OCI-LY7 (cell line): ENCODE results near the gene ARPC2. TPM values are rescaled to one million over a fixed set of nuclear protein-coding genes. Genes with fewer than 3 reads are reported as not detected.

Experiments used
- BruUV-seq: library from RNA; stranded (reverse); fragments of 400-500 nt; replicated peaks from 2 replicates; lab custom pipeline; 2021; lab: Mats Ljungman, UMichigan
- CTCF ChIA-PET: fragments of 300-600 bp; sonication (Branson Sonifier 250); formaldehyde crosslinking; loops from one replicate; lab custom pipeline; 2022; ENCODE audit warnings: antibody characterized with exemption; ENCODE audit not compliant: unreplicated experiment; lab: Charles Lee
- POLR2A ChIA-PET: fragments of 300-600 bp; sonication (Branson Sonifier 250); formaldehyde crosslinking; loops from one replicate; lab custom pipeline; 2022; ENCODE audit warnings: antibody characterized with exemption; lab: Charles Lee
- DNase-seq: peaks from one replicate; pipeline ENCODE4 v3.0.0-alpha.2; 2015; ENCODE audit warnings: low spot score
- H2AFZ ChIP-seq: fragments of 200-600 bp; sonication (generic), shearing (Covaris generic); 2 replicates; pipeline ENCODE4 v1.6.1; 2014; ENCODE audit warnings: mild to moderate bottlenecking, antibody characterized with exemption, low read length, moderate library complexity
- H3K27ac ChIP-seq: fragments of 200-600 bp; sonication (generic); 2 replicates; pipeline ENCODE4 v1.5.1; 2014; ENCODE audit warnings: mixed run types, low read depth, mild to moderate bottlenecking, moderate library complexity, low read length, inconsistent platforms; ENCODE audit not compliant: poor library complexity, severe bottlenecking
- H3K36me3 ChIP-seq: fragments of 200-600 bp; sonication (generic); 2 replicates; pipeline ENCODE4 v1.6.1; 2014; ENCODE audit warnings: mild to moderate bottlenecking, antibody characterized with exemption, low read length, moderate library complexity, mixed read lengths; ENCODE audit not compliant: insufficient read depth
- H3K4me1 ChIP-seq: fragments of 200-600 bp; sonication (generic); 2 replicates; pipeline ENCODE4 v1.5.1; 2014; ENCODE audit warnings: mild to moderate bottlenecking, low read length; ENCODE audit not compliant: insufficient read depth, poor library complexity, severe bottlenecking
- H3K4me2 ChIP-seq: fragments of 200-600 bp; sonication (generic); 2 replicates; pipeline ENCODE4 v1.6.1; 2014; ENCODE audit warnings: mild to moderate bottlenecking, low read length
- H3K4me3 ChIP-seq: fragments of 200-600 bp; sonication (generic); 2 replicates; pipeline ENCODE4 v1.5.1; 2014; ENCODE audit warnings: mild to moderate bottlenecking, low read depth, low read length; ENCODE audit not compliant: poor library complexity, severe bottlenecking
- H3K79me2 ChIP-seq: fragments of 200-600 bp; sonication (generic); 2 replicates; pipeline ENCODE4 v1.6.1; 2016; ENCODE audit warnings: low read depth, mild to moderate bottlenecking, low read length, moderate library complexity, mixed read lengths; ENCODE audit not compliant: insufficient read depth
- H3K9me2 ChIP-seq: fragments of 200-600 bp; sonication (generic); 2 replicates; pipeline ENCODE4 v1.6.1; 2016; ENCODE audit warnings: mild to moderate bottlenecking, low read length, mixed read lengths; ENCODE audit not compliant: insufficient read depth
- H3K9me3 ChIP-seq: fragments of 200-600 bp; sonication (generic); 2 replicates; pipeline ENCODE4 v1.6.1; 2014; ENCODE audit warnings: mild to moderate bottlenecking, mixed run types, low read length, mixed read lengths
- H4K20me1 ChIP-seq: fragments of 200-600 bp; sonication (generic); 2 replicates; pipeline ENCODE4 v1.6.1; 2014; ENCODE audit warnings: mild to moderate bottlenecking, antibody characterized with exemption, low read length, moderate library complexity, mixed read lengths; ENCODE audit not compliant: insufficient read depth
- EZH2phosphoT487 ChIP-seq: fragments of 200-600 bp; sonication (generic); IDR thresholded peaks from 2 replicates; pipeline ENCODE4 v1.6.1; 2018; ENCODE audit warnings: low read depth, borderline replicate concordance, mild to moderate bottlenecking, mixed run types, antibody characterized with exemption, low read length, moderate library complexity, mixed read lengths
- intact Hi-C: fragments of 100-400 bp; cut with micrococcal nuclease; formaldehyde crosslinking; loops from one replicate; pipeline ENCODE4 v1.10.0; 2022; ENCODE audit not compliant: unreplicated experiment
- total RNA-seq, 2 experiments: library from RNA; depleted of rRNA in 1 of 2; stranded (reverse); fragments of >200 nt in 1 of 2; shearing (Covaris generic) in 1 of 2; gene quantifications; 2 replicates each; pipeline ENCODE4 v1.2.3, GENCODE V29; 2014 to 2022
- TF ChIP-seq, protein P1 (sequence below): fragments of 200-600 bp; sonication (generic); conservative IDR thresholded peaks from 2 replicates; pipeline ENCODE4 v1.5.1; 2014; ENCODE audit warnings: mild to moderate bottlenecking, antibody characterized with exemption, low read length, moderate library complexity, mixed read lengths

The ARPC2 gene
- total RNA-seq, 2 experiments from 2014 or later, result 264 to 545 TPM

DNA sequence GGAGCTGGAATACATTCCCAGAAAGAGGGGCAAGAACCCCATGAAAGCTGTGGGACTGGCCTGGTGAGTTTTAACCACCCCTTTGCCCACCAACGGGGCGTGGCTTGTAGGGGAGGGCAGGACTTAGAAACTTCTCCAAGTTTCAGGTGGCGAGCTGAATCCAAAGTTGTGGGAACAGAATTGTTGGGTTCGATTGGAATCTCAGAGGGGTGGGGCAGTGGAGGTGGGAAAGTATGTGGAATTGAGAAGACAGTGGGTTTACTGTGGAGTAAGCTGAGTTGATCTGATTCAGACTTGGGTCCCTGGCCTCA, 54.5 kb downstream of the ARPC2 start:
- no peak for DNase-seq
- Histone ChIP-seq H3K9me3 (no peaks in the 10 kb centered on the region), H3K27ac (peak overlapping the region; percentile 44), H2AFZ (no peak overlapping the region), H4K20me1 (no peaks in the 10 kb centered on the region), H3K36me3 (peaks cover 48% of the 10 kb centered on the region), H3K9me2 (no peaks in the 10 kb centered on the region), H3K79me2 (peaks cover 23% of the 10 kb centered on the region; the same call in 1 of the 2 replicates), H3K4me3 (peak overlapping the region; percentile 97), H3K4me1 (peaks cover 23% of the 10 kb centered on the region), H3K4me2 (peak overlapping the region; percentile 86)
- no TSS peak for BruUV-seq
- intact Hi-C loops, result loop anchor here (2.0 to 5.0 kb wide), 4 partner anchors 53 to 376 kb away; partner anchors contain the start of gene CXCR1
- TF ChIP-seq EZH2phosphoT487, result no peak
- TF ChIP-seq, protein P1, sequence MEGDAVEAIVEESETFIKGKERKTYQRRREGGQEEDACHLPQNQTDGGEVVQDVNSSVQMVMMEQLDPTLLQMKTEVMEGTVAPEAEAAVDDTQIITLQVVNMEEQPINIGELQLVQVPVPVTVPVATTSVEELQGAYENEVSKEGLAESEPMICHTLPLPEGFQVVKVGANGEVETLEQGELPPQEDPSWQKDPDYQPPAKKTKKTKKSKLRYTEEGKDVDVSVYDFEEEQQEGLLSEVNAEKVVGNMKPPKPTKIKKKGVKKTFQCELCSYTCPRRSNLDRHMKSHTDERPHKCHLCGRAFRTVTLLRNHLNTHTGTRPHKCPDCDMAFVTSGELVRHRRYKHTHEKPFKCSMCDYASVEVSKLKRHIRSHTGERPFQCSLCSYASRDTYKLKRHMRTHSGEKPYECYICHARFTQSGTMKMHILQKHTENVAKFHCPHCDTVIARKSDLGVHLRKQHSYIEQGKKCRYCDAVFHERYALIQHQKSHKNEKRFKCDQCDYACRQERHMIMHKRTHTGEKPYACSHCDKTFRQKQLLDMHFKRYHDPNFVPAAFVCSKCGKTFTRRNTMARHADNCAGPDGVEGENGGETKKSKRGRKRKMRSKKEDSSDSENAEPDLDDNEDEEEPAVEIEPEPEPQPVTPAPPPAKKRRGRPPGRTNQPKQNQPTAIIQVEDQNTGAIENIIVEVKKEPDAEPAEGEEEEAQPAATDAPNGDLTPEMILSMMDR, result no peak
- ChIA-PET POLR2A (interaction anchor here (1.2 to 4.2 kb wide), 6 partner anchors 12 to 89 kb away, joined by 3 to 35 read pairs (median 5); no protein-coding TSS in a partner anchor), CTCF (interaction anchor here (0.6 to 3.3 kb wide), 4 partner anchors 14 to 85 kb away, joined by 3 to 17 read pairs (median 6); partner anchors contain the start of gene CATIP)

DNA sequence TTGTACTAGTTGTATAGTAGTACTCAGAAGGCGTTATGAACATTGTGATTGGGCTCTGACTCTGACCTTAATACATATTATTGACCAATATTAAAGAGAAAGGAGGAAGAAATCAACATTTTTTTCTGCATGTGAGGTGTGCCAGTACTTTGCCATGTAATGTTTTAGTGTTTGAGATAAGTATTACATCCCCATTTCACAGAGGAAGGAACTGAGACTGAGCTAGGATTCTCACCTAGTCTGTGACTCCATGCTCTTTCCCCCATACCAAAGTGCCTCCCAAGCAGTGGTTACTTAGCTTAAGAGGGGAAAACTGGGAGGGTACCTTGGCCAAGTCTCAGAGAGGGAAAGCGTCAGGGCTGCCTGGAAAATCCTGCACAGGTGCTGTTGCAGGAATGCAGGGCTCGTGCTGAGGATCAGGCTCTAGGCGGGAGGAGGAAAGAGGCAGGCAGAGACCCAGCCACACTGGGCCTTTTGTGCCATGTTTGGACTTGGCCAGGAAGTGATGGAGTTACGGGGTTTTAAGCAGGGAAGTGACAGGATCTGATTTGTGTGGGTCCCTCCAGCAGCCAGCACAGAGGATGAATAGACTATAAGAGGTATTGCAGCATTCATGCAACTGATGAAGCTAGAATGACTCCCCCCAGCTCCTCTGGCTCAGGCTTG, 55.0 kb downstream of the ARPC2 start:
- Histone ChIP-seq H3K27ac (peak overlapping the region; percentile 44), H3K9me3 (no peaks in the 10 kb centered on the region), H3K9me2 (no peaks in the 10 kb centered on the region), H3K4me3 (peak overlapping the region; percentile 97), H3K79me2 (peaks cover 23% of the 10 kb centered on the region; the same call in 1 of the 2 replicates), H2AFZ (no peak overlapping the region), H3K4me1 (peaks cover 23% of the 10 kb centered on the region), H3K4me2 (peak overlapping the region; percentile 86), H3K36me3 (peaks cover 48% of the 10 kb centered on the region), H4K20me1 (no peaks in the 10 kb centered on the region)
- CTCF ChIA-PET, result interaction anchor here (0.6 to 3.3 kb wide), 8 partner anchors 12 to 120 kb away, joined by 3 to 17 read pairs (median 3); partner anchors contain the start of gene CATIP
- POLR2A ChIA-PET, result interaction anchor here (0.5 to 4.2 kb wide), 9 partner anchors 11 to 130 kb away, joined by 3 to 35 read pairs (median 4); no protein-coding TSS in a partner anchor
- BruUV-seq, result TSS peak; percentile 41
- intact Hi-C loops, result loop anchor here (1.0 to 5.0 kb wide), 8 partner anchors 15 to 375 kb away; partner anchors contain the start of gene CXCR1
- TF ChIP-seq, protein P1, result no peak
- no peak for TF ChIP-seq EZH2phosphoT487
- peak; percentile 26 for DNase-seq
